GM21447 (cell line): ENCODE data around the gene DENND6B.
"Not testable (repeated sequence)": the region's sequence is repeated elsewhere in the genome, so short reads cannot be mapped to it uniquely, and the experiment has no call there.

Source experiments
- ATAC-seq: cut with Tn5 transposase; IDR thresholded peaks from one replicate; pipeline ENCODE4 v1.9.1; 2021; ENCODE audit not compliant: unreplicated experiment

The DENND6B gene

GRCh38 chr22:50287731-50288130 lies 39.1 kb downstream of the DENND6B start:
- no peak for ATAC-seq

- no peak for ATAC-seq
Observed at GRCh38 chr22:50286701-50287318, 40.0 kb downstream of the DENND6B start.

GRCh38 chr22:50286275-50286674 lies 40.5 kb downstream of the DENND6B start:
- no peak for ATAC-seq

- no peak for ATAC-seq
Observed at GRCh38 chr22:50285568-50286229, 41.1 kb downstream of the DENND6B start.

- ATAC-seq = no peak
Observed at GRCh38 chr22:50284479-50284878, 42.3 kb downstream of the DENND6B start.

GRCh38 chr22:50283821-50284220 lies 43.0 kb downstream of the DENND6B start:
- ATAC-seq = no peak

GRCh38 chr22:50282361-50283155 lies 44.3 kb downstream of the DENND6B start:
- no peak for ATAC-seq

- no peak for ATAC-seq
Observed at GRCh38 chr22:50281957-50282356, 44.9 kb downstream of the DENND6B start.

- ATAC-seq = no peak
Observed at GRCh38 chr22:50281384-50281760, 45.4 kb downstream of the DENND6B start.

GRCh38 chr22:50280708-50281383 lies 46.0 kb downstream of the DENND6B start:
- no peak for ATAC-seq

- ATAC-seq = no peak
Observed at GRCh38 chr22:50280022-50280707, 46.6 kb downstream of the DENND6B start.

GRCh38 chr22:50278956-50279619 lies 47.7 kb downstream of the DENND6B start:
- ATAC-seq = no peak

GRCh38 chr22:50278461-50278860 lies 48.4 kb downstream of the DENND6B start:
- no peak for ATAC-seq

- ATAC-seq = no peak
Observed at GRCh38 chr22:50277761-50278160, 49.1 kb downstream of the DENND6B start.

- no peak for ATAC-seq
Observed at GRCh38 chr22:50276143-50276542, 50.7 kb downstream of the DENND6B start.

- ATAC-seq = no peak
Observed at GRCh38 chr22:50275181-50276055, 51.4 kb downstream of the DENND6B start.

- ATAC-seq = no peak
Observed at GRCh38 chr22:50274771-50275170, 52.0 kb downstream of the DENND6B start.

- ATAC-seq = no peak
Observed at GRCh38 chr22:50274311-50274710, 52.5 kb downstream of the DENND6B start.

GRCh38 chr22:50273781-50274180 lies 53.0 kb downstream of the DENND6B start:
- ATAC-seq = not testable (repeated sequence)
